Activated naive CD8-positive, alpha-beta T cell (primary cell): ENCODE data around the gene PPT1.

Experiments
- H3K27ac Mint-ChIP-seq: one replicate; pipeline ENCODE4 v1.8.0; 2021; ENCODE audit warnings: mixed read lengths
- H3K27me3 Mint-ChIP-seq: one replicate; pipeline ENCODE4 v1.8.0; 2021; ENCODE audit warnings: mixed read lengths
- H3K36me3 Mint-ChIP-seq: one replicate; pipeline ENCODE4 v1.8.0; 2021; ENCODE audit warnings: mixed read lengths
- H3K4me1 Mint-ChIP-seq: one replicate; pipeline ENCODE4 v1.8.0; 2021; ENCODE audit warnings: low read depth, mixed read lengths
- H3K4me3 Mint-ChIP-seq: one replicate; pipeline ENCODE4 v1.8.0; 2021; ENCODE audit warnings: mild to moderate bottlenecking, mixed read lengths
- H3K9me3 Mint-ChIP-seq: one replicate; pipeline ENCODE4 v1.8.0; 2021; ENCODE audit warnings: low read depth, mixed read lengths

The PPT1 gene

GRCh38 chr1:40034869-40035268, 62.2 kb downstream of the PPT1 start:
- Mint-ChIP-seq H3K9me3 (no peaks in the 10 kb centered on the region), H3K27me3 (no peaks in the 10 kb centered on the region), H3K4me1 (peaks cover 63% of the 10 kb centered on the region), H3K27ac (peak overlapping the region; percentile 91), H3K4me3 (peak overlapping the region; percentile 54), H3K36me3 (no peaks in the 10 kb centered on the region)

GRCh38 chr1:40032240-40032891, 64.7 kb downstream of the PPT1 start:
- Mint-ChIP-seq H3K9me3 (no peaks in the 10 kb centered on the region), H3K27me3 (no peaks in the 10 kb centered on the region), H3K4me1 (peaks cover 45% of the 10 kb centered on the region), H3K4me3 (no peak overlapping the region), H3K27ac (no peak overlapping the region), H3K36me3 (no peaks in the 10 kb centered on the region)

- no peak overlapping the region for H3K27ac Mint-ChIP-seq
- no peaks in the 10 kb centered on the region for H3K36me3 Mint-ChIP-seq
- H3K4me1 Mint-ChIP-seq, result peaks cover 34% of the 10 kb centered on the region
- no peaks in the 10 kb centered on the region for H3K9me3 Mint-ChIP-seq
- no peak overlapping the region for H3K4me3 Mint-ChIP-seq
- H3K27me3 Mint-ChIP-seq, result no peaks in the 10 kb centered on the region
These were observed 66.4 kb downstream of the PPT1 start for GRCh38 chr1:40030528-40031135.

- H3K4me3 Mint-ChIP-seq, result no peak overlapping the region
- H3K4me1 Mint-ChIP-seq, result peaks cover 25% of the 10 kb centered on the region
- no peak overlapping the region for H3K27ac Mint-ChIP-seq
These were observed 67.4 kb downstream of the PPT1 start for GRCh38 chr1:40029608-40030007.

GRCh38 chr1:40027647-40028046, 69.4 kb downstream of the PPT1 start:
- peaks cover 11% of the 10 kb centered on the region for H3K4me1 Mint-ChIP-seq
- H3K9me3 Mint-ChIP-seq, result no peaks in the 10 kb centered on the region
- no peak overlapping the region for H3K27ac Mint-ChIP-seq

More at GRCh38 chr1:40029608-40030007, 67.4 kb downstream of the PPT1 start:
- no peaks in the 10 kb centered on the region for H3K27me3 Mint-ChIP-seq
- no peaks in the 10 kb centered on the region for H3K36me3 Mint-ChIP-seq
- H3K9me3 Mint-ChIP-seq, result no peaks in the 10 kb centered on the region

GRCh38 chr1:40024671-40025070, 72.4 kb downstream of the PPT1 start:
- Mint-ChIP-seq H3K9me3 (no peaks in the 10 kb centered on the region), H3K4me1 (peaks cover 2% of the 10 kb centered on the region), H3K36me3 (peaks cover 2% of the 10 kb centered on the region), H3K27ac (no peak overlapping the region), H3K4me3 (no peak overlapping the region), H3K27me3 (no peaks in the 10 kb centered on the region)

More at GRCh38 chr1:40027647-40028046, 69.4 kb downstream of the PPT1 start:
- Mint-ChIP-seq H3K4me3 (no peak overlapping the region), H3K27me3 (no peaks in the 10 kb centered on the region), H3K36me3 (peaks cover 2% of the 10 kb centered on the region)

- no peak overlapping the region for H3K4me3 Mint-ChIP-seq
- peaks cover 4% of the 10 kb centered on the region for H3K36me3 Mint-ChIP-seq
- H3K4me1 Mint-ChIP-seq, result no peaks in the 10 kb centered on the region
- H3K9me3 Mint-ChIP-seq, result no peaks in the 10 kb centered on the region
- H3K27me3 Mint-ChIP-seq, result no peaks in the 10 kb centered on the region
- H3K27ac Mint-ChIP-seq, result no peak overlapping the region
These were observed 73.6 kb downstream of the PPT1 start for GRCh38 chr1:40023379-40023944.
